H9 (cell line): Measurements from ENCODE around the gene ZNF432. TPM values are rescaled to one million over a fixed set of nuclear protein-coding genes. Genes with fewer than 3 reads are reported as not detected.

Experiments
- DNase-seq: peaks from one replicate; pipeline ENCODE4 v3.0.0-alpha.2; 2017
- H2AFZ ChIP-seq: one replicate; pipeline ENCODE4 v1.6.1; 2013; ENCODE audit warnings: mild to moderate bottlenecking, low read length, control low read depth, moderate library complexity
- H2AK5ac ChIP-seq: 2 replicates; pipeline ENCODE4 v1.6.1; 2013; ENCODE audit warnings: low read length, control low read depth, mixed read lengths; ENCODE audit not compliant: insufficient read length
- H2BK120ac ChIP-seq: one replicate; pipeline ENCODE4 v1.6.1; 2013; ENCODE audit warnings: low read depth, mild to moderate bottlenecking, low read length, control low read depth, inconsistent platforms; ENCODE audit not compliant: poor library complexity, severe bottlenecking
- H2BK12ac ChIP-seq: 2 replicates; pipeline ENCODE4 v1.6.1; 2013; ENCODE audit warnings: low read length, control low read depth, mixed read lengths, low read depth; ENCODE audit not compliant: insufficient read length
- H2BK15ac ChIP-seq: 2 replicates; pipeline ENCODE4 v1.6.1; 2013; ENCODE audit warnings: low read depth, low read length, control low read depth
- H2BK20ac ChIP-seq: one replicate; pipeline ENCODE4 v1.6.1; 2013; ENCODE audit warnings: low read depth, mild to moderate bottlenecking, low read length, control low read depth, inconsistent platforms; ENCODE audit not compliant: poor library complexity, severe bottlenecking
- H2BK5ac ChIP-seq: 2 replicates; pipeline ENCODE4 v1.6.1; 2013; ENCODE audit warnings: low read length, control low read depth, mixed read lengths; ENCODE audit not compliant: insufficient read length
- H3K14ac ChIP-seq: 2 replicates; pipeline ENCODE4 v1.6.1; 2013; ENCODE audit warnings: low read length, control low read depth; ENCODE audit not compliant: insufficient read depth
- H3K18ac ChIP-seq: 2 replicates; pipeline ENCODE4 v1.6.1; 2013; ENCODE audit warnings: low read depth, mild to moderate bottlenecking, mixed read lengths, low read length, control low read depth; ENCODE audit not compliant: insufficient read length
- H3K23ac ChIP-seq: 2 replicates; pipeline ENCODE4 v1.6.1; 2013; ENCODE audit warnings: low read length, control low read depth, mixed read lengths, low read depth; ENCODE audit not compliant: insufficient read length
- H3K23me2 ChIP-seq: 2 replicates; pipeline ENCODE4 v1.6.1; 2013; ENCODE audit warnings: low read depth, mild to moderate bottlenecking, mixed read lengths, low read length, control low read depth; ENCODE audit not compliant: insufficient read length, poor library complexity, severe bottlenecking
- H3K27ac ChIP-seq: 2 replicates; pipeline ENCODE4 v1.5.1; 2013; ENCODE audit warnings: low read length, control low read depth, mixed read lengths, low read depth; ENCODE audit not compliant: insufficient read length
- H3K27me3 ChIP-seq: 2 replicates; pipeline ENCODE4 v1.6.1; 2013; ENCODE audit warnings: low read length, control low read depth, inconsistent platforms; ENCODE audit not compliant: insufficient read depth
- H3K4ac ChIP-seq: 2 replicates; pipeline ENCODE4 v1.6.1; 2013; ENCODE audit warnings: low read depth, mild to moderate bottlenecking, control low read depth, inconsistent platforms, low read length, moderate library complexity
- H3K4me1 ChIP-seq: 2 replicates; pipeline ENCODE4 v1.6.1; 2013; ENCODE audit warnings: low read length, control low read depth, inconsistent platforms; ENCODE audit not compliant: insufficient read depth
- H3K4me2 ChIP-seq: 2 replicates; pipeline ENCODE4 v1.6.1; 2013; ENCODE audit warnings: low read length, control low read depth, mixed read lengths; ENCODE audit not compliant: insufficient read length, insufficient read depth
- H3K56ac ChIP-seq: 2 replicates; pipeline ENCODE4 v1.6.1; 2013; ENCODE audit warnings: low read depth, mild to moderate bottlenecking, mixed read lengths, low read length, control low read depth; ENCODE audit not compliant: insufficient read length
- H3K79me1 ChIP-seq: 2 replicates; pipeline ENCODE4 v1.6.1; 2013; ENCODE audit warnings: low read depth, mild to moderate bottlenecking, moderate library complexity, low read length, control low read depth, inconsistent platforms; ENCODE audit not compliant: insufficient read depth, poor library complexity, severe bottlenecking
- H3K79me2 ChIP-seq: 2 replicates; pipeline ENCODE4 v1.6.1; 2013; ENCODE audit warnings: low read length, control low read depth, inconsistent platforms; ENCODE audit not compliant: insufficient read depth
- H3K9ac ChIP-seq: 2 replicates; pipeline ENCODE4 v1.6.1; 2013; ENCODE audit warnings: low read length, control low read depth, mixed read lengths; ENCODE audit not compliant: insufficient read length; ENCODE audit errors: extremely low read depth
- H3K9me3 ChIP-seq: one replicate; pipeline ENCODE4 v1.6.1; 2013; ENCODE audit warnings: low read depth, low read length, inconsistent platforms; ENCODE audit not compliant: control insufficient read depth
- H3T11ph ChIP-seq: one replicate; pipeline ENCODE4 v1.6.1; 2013; ENCODE audit warnings: mild to moderate bottlenecking, low read length, control low read depth, inconsistent platforms
- H4K20me1 ChIP-seq: one replicate; pipeline ENCODE4 v1.6.1; 2013; ENCODE audit not compliant: control insufficient read depth, insufficient read length, insufficient read depth
- H4K5ac ChIP-seq: 2 replicates; pipeline ENCODE4 v1.6.1; 2013; ENCODE audit warnings: low read depth, mild to moderate bottlenecking, mixed read lengths, low read length, control low read depth; ENCODE audit not compliant: insufficient read length
- H4K8ac ChIP-seq: replicated peaks from 2 replicates; pipeline ENCODE4 v1.6.1; 2013; ENCODE audit warnings: low read length, control low read depth, mixed read lengths, low read depth; ENCODE audit not compliant: insufficient read length
- H4K91ac ChIP-seq: 2 replicates; pipeline ENCODE4 v1.6.1; 2013; ENCODE audit warnings: low read depth, mild to moderate bottlenecking, moderate library complexity, mixed read lengths, low read length, control low read depth; ENCODE audit not compliant: insufficient read length
- H3K27ac Mint-ChIP-seq, 3 experiments: 2 replicates in 2 of 3; 3 replicates in 1 of 3; pipeline ENCODE4 v1.8.0; 2020 to 2021; ENCODE audit warnings: mixed read lengths in 3 of 3, mild to moderate bottlenecking in 1 of 3, moderate library complexity in 1 of 3
- H3K27me3 Mint-ChIP-seq: 2 replicates; pipeline ENCODE4 v1.8.0; 2021; ENCODE audit warnings: low read depth, mild to moderate bottlenecking, moderate library complexity, mixed read lengths
- H3K36me3 Mint-ChIP-seq, 3 experiments: 2 replicates in 2 of 3; 3 replicates in 1 of 3; pipeline ENCODE4 v1.8.0; 2020 to 2021; ENCODE audit warnings: low read depth in 3 of 3, mixed read lengths in 3 of 3; ENCODE audit not compliant: insufficient read depth in 1 of 3
- H3K4me1 Mint-ChIP-seq, 2 experiments: 2 replicates each; pipeline ENCODE4 v1.8.0; 2020; ENCODE audit warnings: mixed read lengths in 2 of 2
- H3K4me3 Mint-ChIP-seq, 2 experiments: 2 replicates in 1 of 2; 3 replicates in 1 of 2; pipeline ENCODE4 v1.8.0; 2020 to 2021; ENCODE audit warnings: mild to moderate bottlenecking in 2 of 2, mixed read lengths in 2 of 2, moderate library complexity in 1 of 2
- H3K9me3 Mint-ChIP-seq, 2 experiments: 2 replicates in 1 of 2; 3 replicates in 1 of 2; pipeline ENCODE4 v1.8.0; 2020; ENCODE audit warnings: mild to moderate bottlenecking in 2 of 2, mixed read lengths in 2 of 2, moderate library complexity in 1 of 2
- WGBS: extraction: QIAGEN DNeasy Blood & Tissue Kit; methylation state at CpG from one replicate; pipeline ENCODE4 v1.1.7; 2013; ENCODE audit warnings: missing lambda C conversion rate, low lambda C conversion rate, mixed read lengths; ENCODE audit not compliant: insufficient read length; ENCODE audit errors: extremely low coverage; 5-methylcytosine and 5-hydroxymethylcytosine counted together
- total RNA-seq: library from RNA; stranded (reverse); gene quantifications from 2 replicates; pipeline ENCODE4 v1.2.1, GENCODE V29; 2021
- TF ChIP-seq, protein P1 (sequence below): fragments of 200-600 bp; sonication (generic); conservative IDR thresholded peaks from 3 replicates; pipeline ENCODE4 v1.8.0; 2021; ENCODE audit warnings: antibody characterized with exemption, mild to moderate bottlenecking

Gene ZNF432
- total RNA-seq, 1 experiment from 2014 or later = 13.2 TPM

DNA sequence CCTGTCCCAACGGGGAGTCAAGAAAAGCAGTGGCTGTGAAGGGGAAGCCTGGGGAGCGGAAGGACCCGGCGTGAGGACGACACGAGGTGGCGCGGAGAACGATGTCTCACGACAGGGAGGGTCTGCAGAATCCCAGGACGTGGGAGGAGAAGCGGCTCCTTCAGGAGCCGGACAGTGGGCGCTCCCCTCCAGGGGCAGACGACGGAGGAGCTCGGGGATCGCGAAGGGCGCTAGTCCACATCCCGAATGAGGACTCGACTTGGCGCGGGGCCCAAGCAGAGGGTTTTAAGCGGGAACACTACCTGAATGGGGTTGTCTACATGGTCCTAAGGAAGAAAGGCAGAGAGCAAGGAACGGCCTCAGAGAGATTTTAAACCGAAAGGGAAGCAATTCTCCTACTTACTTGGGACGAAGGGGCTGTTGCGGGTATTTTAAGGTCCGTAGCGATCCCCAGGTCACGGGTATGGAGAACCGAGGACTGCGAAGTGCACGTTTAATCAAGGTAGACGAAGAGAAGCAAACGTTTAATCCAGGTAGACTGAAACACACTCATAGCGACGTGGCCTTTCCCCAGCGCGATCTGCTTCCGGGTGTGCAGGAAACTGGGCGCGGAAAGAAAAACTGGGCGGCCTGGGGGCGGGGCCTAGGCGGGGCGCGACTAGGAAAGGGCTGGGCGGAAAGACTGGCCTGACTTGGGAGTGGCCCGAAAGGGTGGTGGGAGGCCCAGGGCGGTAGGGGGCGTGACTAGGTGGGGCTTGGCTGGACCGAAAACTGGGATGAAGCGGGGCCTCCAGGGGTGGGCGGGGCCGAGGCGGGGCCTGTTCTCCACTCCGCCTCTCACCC lies 46.8 kb upstream of the ZNF432 start, which contains the start of gene ZNF841:
ZNF841 (minus strand) TSS at position 594 of the 843 bp plus-strand sequence. CDS start 10,964 bp downstream, outside the sequence.
- H3K79me1 ChIP-seq = no peaks in the 10 kb centered on the region
- H3T11ph ChIP-seq = no peak within 1 kb of the TSS
- peak within 1 kb of the TSS; percentile 83 for H3K9ac ChIP-seq
- H3K23me2 ChIP-seq = peaks cover 9% of the 10 kb centered on the region
- H2BK120ac ChIP-seq = no peak within 1 kb of the TSS
- WGBS = no CpG with 5 or more reads among the region's 59 CpGs
- H3K56ac ChIP-seq = no peak within 1 kb of the TSS
- no peak within 1 kb of the TSS for H3K23ac ChIP-seq
- H4K91ac ChIP-seq = no peak within 1 kb of the TSS
- no peak within 1 kb of the TSS for H2BK5ac ChIP-seq
- peak within 1 kb of the TSS; percentile 93 to 94 for H3K4me3 Mint-ChIP-seq
- H2AFZ ChIP-seq = peak within 1 kb of the TSS; percentile 60
- H3K4me2 ChIP-seq = peak within 1 kb of the TSS; percentile 92
- peaks cover 26% of the 10 kb centered on the region for H3K9me3 ChIP-seq
- H3K36me3 Mint-ChIP-seq = peaks cover 34 to 48% (median 39%) of the 10 kb centered on the region in 3 experiments
- H3K27ac Mint-ChIP-seq = peak within 1 kb of the TSS; percentile 56 to 97 (median 92); a peak in 6 of 7 replicates
- TF ChIP-seq, protein P1, sequence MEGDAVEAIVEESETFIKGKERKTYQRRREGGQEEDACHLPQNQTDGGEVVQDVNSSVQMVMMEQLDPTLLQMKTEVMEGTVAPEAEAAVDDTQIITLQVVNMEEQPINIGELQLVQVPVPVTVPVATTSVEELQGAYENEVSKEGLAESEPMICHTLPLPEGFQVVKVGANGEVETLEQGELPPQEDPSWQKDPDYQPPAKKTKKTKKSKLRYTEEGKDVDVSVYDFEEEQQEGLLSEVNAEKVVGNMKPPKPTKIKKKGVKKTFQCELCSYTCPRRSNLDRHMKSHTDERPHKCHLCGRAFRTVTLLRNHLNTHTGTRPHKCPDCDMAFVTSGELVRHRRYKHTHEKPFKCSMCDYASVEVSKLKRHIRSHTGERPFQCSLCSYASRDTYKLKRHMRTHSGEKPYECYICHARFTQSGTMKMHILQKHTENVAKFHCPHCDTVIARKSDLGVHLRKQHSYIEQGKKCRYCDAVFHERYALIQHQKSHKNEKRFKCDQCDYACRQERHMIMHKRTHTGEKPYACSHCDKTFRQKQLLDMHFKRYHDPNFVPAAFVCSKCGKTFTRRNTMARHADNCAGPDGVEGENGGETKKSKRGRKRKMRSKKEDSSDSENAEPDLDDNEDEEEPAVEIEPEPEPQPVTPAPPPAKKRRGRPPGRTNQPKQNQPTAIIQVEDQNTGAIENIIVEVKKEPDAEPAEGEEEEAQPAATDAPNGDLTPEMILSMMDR = no peak; the same call in 2 of the 3 replicates
- peak; percentile 98 for DNase-seq
- H3K27me3 ChIP-seq = no peaks in the 10 kb centered on the region
- no peaks in the 10 kb centered on the region for H4K20me1 ChIP-seq
- H2AK5ac ChIP-seq = no peak within 1 kb of the TSS
- peak within 1 kb of the TSS; percentile 82; the same call in 1 of the 2 replicates for H3K14ac ChIP-seq
- H2BK20ac ChIP-seq = no peak within 1 kb of the TSS
- no peak within 1 kb of the TSS for H2BK15ac ChIP-seq
- no peak within 1 kb of the TSS for H3K4ac ChIP-seq
- H3K9me3 Mint-ChIP-seq = peaks cover 48 to 79% of the 10 kb centered on the region in 2 experiments
- H3K4me1 Mint-ChIP-seq = peaks cover 13 to 14% of the 10 kb centered on the region in 2 experiments
- H3K18ac ChIP-seq = peak within 1 kb of the TSS; percentile 69
- no peak within 1 kb of the TSS for H3K27ac ChIP-seq
- H3K27me3 Mint-ChIP-seq = peaks cover 5% of the 10 kb centered on the region; the same call in 1 of the 2 replicates
- H4K5ac ChIP-seq = no peak within 1 kb of the TSS
- H3K4me1 ChIP-seq = no peaks in the 10 kb centered on the region
- H2BK12ac ChIP-seq = no peak within 1 kb of the TSS
- H3K79me2 ChIP-seq = no peaks in the 10 kb centered on the region; the same call in 1 of the 2 replicates
- H4K8ac ChIP-seq = no peak within 1 kb of the TSS
